SK-N-SH (cell line): ENCODE data around the gene ATP8B3. TPM values are rescaled to one million over a fixed set of nuclear protein-coding genes. Genes with fewer than 3 reads are reported as not detected.

Source experiments
- CTCF ChIA-PET: fragments of 300-600, 350-600 bp; formaldehyde crosslinking; extraction: SDS; loops from one replicate; lab custom pipeline; 2021; lab: Yijun Ruan, JAX
- POLR2A ChIA-PET: fragments of 350-600 bp; sonication (Branson Sonifier 250); formaldehyde crosslinking; extraction: SDS; loops from one replicate; lab custom pipeline; 2020; ENCODE audit warnings: antibody characterized with exemption, inconsistent platforms; lab: Yijun Ruan, JAX
- DNase-seq: peaks from one replicate; pipeline ENCODE4 v3.0.0; 2012
- H2AFZ ChIP-seq: fragments of 200-600 bp; sonication (generic); 2 replicates; pipeline ENCODE4 v1.8.1; 2016; ENCODE audit warnings: antibody characterized with exemption, mild to moderate bottlenecking, low read depth
- H3F3A ChIP-seq: fragments of 200-600 bp; sonication (generic); replicated peaks from 2 replicates; pipeline ENCODE3; 2016; ENCODE audit warnings: antibody characterized with exemption, mild to moderate bottlenecking; ENCODE audit not compliant: insufficient read depth
- H3K27ac ChIP-seq, 2 experiments: fragments of 200-500 bp in 1 of 2; fragments of 200-600 bp in 1 of 2; sonication (Bioruptor generic) in 1 of 2; sonication (generic), shearing (Covaris generic) in 1 of 2; 2 replicates each; pipeline versions ENCODE4 v1.5.1 to v1.6.1; 2014 to 2016; ENCODE audit warnings: low read depth in 2 of 2, inconsistent platforms in 1 of 2, low read length in 1 of 2, mild to moderate bottlenecking in 1 of 2, mixed read lengths in 1 of 2
- H3K27me3 ChIP-seq: fragments of 200-600 bp; sonication (generic), shearing (Covaris generic); 2 replicates; pipeline ENCODE4 v1.6.1; 2016; ENCODE audit warnings: mixed run types; ENCODE audit not compliant: insufficient read depth
- H3K36me3 ChIP-seq, 2 experiments: fragments of 200-500 bp in 1 of 2; fragments of 200-600 bp in 1 of 2; sonication (Bioruptor generic) in 1 of 2; sonication (generic) in 1 of 2; replicated peaks in 1 of 2; 2 replicates each; pipeline versions ENCODE3 to v1.5.1; 2014 to 2016; ENCODE audit warnings: low read length in 1 of 2, mild to moderate bottlenecking in 1 of 2; ENCODE audit not compliant: insufficient read depth in 2 of 2, control insufficient read depth in 1 of 2
- H3K4me1 ChIP-seq, 2 experiments: fragments of 200-500 bp in 1 of 2; fragments of 200-600 bp in 1 of 2; sonication (Bioruptor generic) in 1 of 2; sonication (generic), shearing (Covaris generic) in 1 of 2; 2 replicates each; pipeline versions ENCODE4 v1.5.1 to v1.6.1; 2014 to 2016; ENCODE audit warnings: low read depth in 1 of 2, low read length in 1 of 2, mixed run types in 1 of 2; ENCODE audit not compliant: insufficient read depth in 2 of 2, control insufficient read depth in 1 of 2
- H3K4me2 ChIP-seq: fragments of 200-600 bp; sonication (generic), shearing (Covaris generic); 2 replicates; pipeline ENCODE4 v1.6.1; 2017; ENCODE audit warnings: mixed run types
- H3K4me3 ChIP-seq, 2 experiments: fragments of 200-500 bp in 1 of 2; fragments of 200-600 bp in 1 of 2; sonication (Bioruptor generic) in 1 of 2; sonication (generic), shearing (Covaris generic) in 1 of 2; 2 replicates each; pipeline versions ENCODE4 v1.5.1 to v1.8.1; 2014 to 2016; ENCODE audit warnings: low read depth in 2 of 2, inconsistent platforms in 1 of 2, low read length in 1 of 2, mild to moderate bottlenecking in 1 of 2, mixed read lengths in 1 of 2, moderate library complexity in 1 of 2
- H3K79me2 ChIP-seq: fragments of 200-600 bp; sonication (generic); 2 replicates; pipeline ENCODE4 v1.8.1; 2017; ENCODE audit warnings: mild to moderate bottlenecking; ENCODE audit not compliant: insufficient read depth
- H3K9ac ChIP-seq: fragments of 200-600 bp; sonication (generic); 2 replicates; pipeline ENCODE4 v1.6.1; 2017; ENCODE audit warnings: mixed run types
- H3K9me2 ChIP-seq: fragments of 200-600 bp; sonication (generic); 2 replicates; pipeline ENCODE4 v1.6.1; 2017; ENCODE audit warnings: mixed run types
- H3K9me3 ChIP-seq: fragments of 200-600 bp; sonication (generic); 2 replicates; pipeline ENCODE4 v1.6.1; 2017; ENCODE audit warnings: mixed run types, mild to moderate bottlenecking, moderate library complexity
- H4K20me1 ChIP-seq: fragments of 200-600 bp; sonication (generic); 2 replicates; pipeline ENCODE4 v1.6.1; 2017; ENCODE audit warnings: mild to moderate bottlenecking, mixed run types; ENCODE audit not compliant: insufficient read depth
- CHD2 ChIP-seq: fragments of 150-350 bp; IDR thresholded peaks from 2 replicates; pipeline ENCODE4 v1.6.1; 2018; ENCODE audit warnings: low read length; ENCODE audit not compliant: partially characterized antibody
- ELF1 ChIP-seq: IDR thresholded peaks from 2 replicates; pipeline ENCODE4 v1.4.0; 2012
- EP300 ChIP-seq, 2 experiments: IDR thresholded peaks; 2 replicates each; pipeline versions ENCODE4 v1.4.0 to v1.6.1; 2012; ENCODE audit warnings: borderline replicate concordance in 1 of 2, low read depth in 1 of 2, low read length in 1 of 2
- EZH2phosphoT487 ChIP-seq: fragments of 200-600 bp; sonication (generic); IDR thresholded peaks from 2 replicates; pipeline ENCODE4 v1.6.1; 2017; ENCODE audit warnings: low read depth, mixed run types, mild to moderate bottlenecking, antibody characterized with exemption, moderate library complexity, borderline replicate concordance
- FOXJ3 ChIP-seq: sonication (generic); formaldehyde crosslinking; IDR thresholded peaks from 2 replicates; pipeline ENCODE4 v1.5.1; 2020; ENCODE audit warnings: mild to moderate bottlenecking, missing genetic modification reagents
- FOXM1 ChIP-seq: IDR thresholded peaks from 2 replicates; pipeline ENCODE4 v1.4.0; 2012; ENCODE audit warnings: low read depth, mild to moderate bottlenecking
- GABPA ChIP-seq: IDR thresholded peaks from 2 replicates; pipeline ENCODE4 v1.4.0; 2012; ENCODE audit warnings: low read depth, mild to moderate bottlenecking
- JUND ChIP-seq: IDR thresholded peaks from 2 replicates; pipeline ENCODE4 v1.4.0; 2012
- MEF2A ChIP-seq: IDR thresholded peaks from 2 replicates; pipeline ENCODE4 v1.4.0; 2012; ENCODE audit warnings: low read depth, borderline replicate concordance
- MXI1 ChIP-seq: IDR thresholded peaks from 2 replicates; pipeline ENCODE4 v1.6.1; 2012; ENCODE audit warnings: mild to moderate bottlenecking, low read depth, low read length, improper control_type of control experiment
- NFIC ChIP-seq: IDR thresholded peaks from 2 replicates; pipeline ENCODE4 v1.4.0; 2012; ENCODE audit warnings: borderline replicate concordance
- POLR2AphosphoS5 ChIP-seq: IDR thresholded peaks from 2 replicates; pipeline ENCODE4 v1.6.1; 2012; ENCODE audit warnings: low read depth, low read length
- RCOR1 ChIP-seq: fragments of 150-350 bp; IDR thresholded peaks from 2 replicates; pipeline ENCODE4 v1.6.1; 2017; ENCODE audit warnings: antibody characterized with exemption, low read length
- RXRA ChIP-seq: IDR thresholded peaks from 2 replicates; pipeline ENCODE4 v1.4.0; 2012; ENCODE audit warnings: low read depth, mild to moderate bottlenecking, borderline replicate concordance
- SIN3A ChIP-seq: IDR thresholded peaks from 2 replicates; pipeline ENCODE4 v1.6.1; 2012; ENCODE audit warnings: low read depth, mild to moderate bottlenecking, low read length, moderate library complexity, borderline replicate concordance
- TAF1 ChIP-seq: IDR thresholded peaks from 2 replicates; pipeline ENCODE4 v1.6.1; 2012; ENCODE audit warnings: low read depth, mild to moderate bottlenecking, low read length, moderate library complexity, borderline replicate concordance
- TEAD4 ChIP-seq: IDR thresholded peaks from 2 replicates; pipeline ENCODE4 v1.4.0; 2012; ENCODE audit warnings: mild to moderate bottlenecking, borderline replicate concordance; ENCODE audit not compliant: insufficient read depth
- YY1 ChIP-seq: IDR thresholded peaks from 2 replicates; pipeline ENCODE4 v1.4.0; 2012; ENCODE audit warnings: low read depth, mild to moderate bottlenecking
- WGBS: methylation state at CpG from one replicate; pipeline ENCODE4 v1.1.6; 2017; ENCODE audit warnings: low lambda C conversion rate; 5-methylcytosine and 5-hydroxymethylcytosine counted together
- polyA plus RNA-seq, 3 experiments: library from polyadenylated mRNA; depleted of rRNA; stranded (reverse); fragments of >200 nt; gene quantifications; 2 replicates each; pipeline ENCODE4 v1.2.3, GENCODE V29; 2012
- TF ChIP-seq, protein P1 (sequence below): fragments of 200-600 bp; sonication (generic); IDR thresholded peaks from 2 replicates; pipeline ENCODE4 v1.6.1; 2017; ENCODE audit warnings: antibody characterized with exemption, mild to moderate bottlenecking, moderate library complexity
- TF ChIP-seq, protein P2 (sequence below): IDR thresholded peaks from 2 replicates; pipeline ENCODE4 v1.4.0; 2012; ENCODE audit warnings: low read depth, borderline replicate concordance

ATP8B3 gene
- polyA plus RNA-seq, 1 of the 3 experiments (the other 2 are of a cell fraction), result 8.0 TPM

DNA sequence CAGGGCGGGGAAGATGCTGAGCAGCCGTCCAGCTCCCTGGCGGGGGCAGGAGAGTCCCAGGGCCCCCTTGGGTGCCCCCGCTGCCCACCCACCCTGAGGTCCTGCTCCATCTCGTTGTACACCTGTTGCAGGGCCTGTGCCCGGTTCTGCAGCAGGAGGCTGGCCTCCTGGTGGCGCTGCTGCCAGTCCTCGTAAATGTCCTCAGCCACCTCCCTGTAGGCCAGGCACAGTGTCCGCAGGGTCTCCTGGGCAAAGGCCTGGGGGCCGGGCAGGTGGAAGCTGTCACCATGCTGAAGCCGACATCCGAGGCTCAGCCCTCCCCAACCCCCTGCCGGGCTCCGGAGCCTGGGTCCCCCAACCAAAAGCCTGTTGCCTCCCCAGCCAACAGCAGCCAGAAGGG is 20.2 kb downstream of the ATP8B3 start:
- ChIA-PET CTCF (interaction anchor here (0.6 to 12.6 kb wide), 8 partner anchors 11 to 245 kb away, joined by 3 to 143 read pairs (median 5); no protein-coding TSS in a partner anchor), POLR2A (interaction anchor here (0.7 kb wide), 1 partner anchor 34 kb away, joined by 4 read pairs; no protein-coding TSS in a partner anchor)
- Histone ChIP-seq H3K27me3 (peaks cover 16% of the 10 kb centered on the region), H3K4me3 (no peak overlapping the region), H3K79me2 (no peaks in the 10 kb centered on the region), H3K36me3 (no peaks in the 10 kb centered on the region), H3K9me2 (no peaks in the 10 kb centered on the region), H4K20me1 (no peaks in the 10 kb centered on the region), H3F3A (no peaks in the 10 kb centered on the region), H3K27ac (no peak overlapping the region), H3K9me3 (no peaks in the 10 kb centered on the region), H3K4me1 (peaks cover 0 to 8% of the 10 kb centered on the region in 2 experiments; a peak in 1 of 4 replicates), H3K9ac (no peak overlapping the region), H2AFZ (no peak overlapping the region), H3K4me2 (no peak overlapping the region)
- 62% methylated on average over 6 of the region's 14 CpGs for WGBS
- TF ChIP-seq MEF2A (no peak), JUND (no peak), FOXJ3 (CRISPR knock-in tag) (no peak), RCOR1 (no peak), FOXM1 (no peak), EP300 (IDR thresholded peaks at IDR 0.05; ENCODE audit: borderline replicate concordance in 1 of 2, low read depth in 1 of 2, low read length in 1 of 2) (no peak), YY1 (no peak), ELF1 (no peak), GABPA (no peak), TEAD4 (no peak), POLR2AphosphoS5 (no peak), TAF1 (no peak), EZH2phosphoT487 (no peak), SIN3A (no peak), NFIC (no peak), MXI1 (no peak), CHD2 (no peak), RXRA (no peak)
- TF ChIP-seq, protein P1, sequence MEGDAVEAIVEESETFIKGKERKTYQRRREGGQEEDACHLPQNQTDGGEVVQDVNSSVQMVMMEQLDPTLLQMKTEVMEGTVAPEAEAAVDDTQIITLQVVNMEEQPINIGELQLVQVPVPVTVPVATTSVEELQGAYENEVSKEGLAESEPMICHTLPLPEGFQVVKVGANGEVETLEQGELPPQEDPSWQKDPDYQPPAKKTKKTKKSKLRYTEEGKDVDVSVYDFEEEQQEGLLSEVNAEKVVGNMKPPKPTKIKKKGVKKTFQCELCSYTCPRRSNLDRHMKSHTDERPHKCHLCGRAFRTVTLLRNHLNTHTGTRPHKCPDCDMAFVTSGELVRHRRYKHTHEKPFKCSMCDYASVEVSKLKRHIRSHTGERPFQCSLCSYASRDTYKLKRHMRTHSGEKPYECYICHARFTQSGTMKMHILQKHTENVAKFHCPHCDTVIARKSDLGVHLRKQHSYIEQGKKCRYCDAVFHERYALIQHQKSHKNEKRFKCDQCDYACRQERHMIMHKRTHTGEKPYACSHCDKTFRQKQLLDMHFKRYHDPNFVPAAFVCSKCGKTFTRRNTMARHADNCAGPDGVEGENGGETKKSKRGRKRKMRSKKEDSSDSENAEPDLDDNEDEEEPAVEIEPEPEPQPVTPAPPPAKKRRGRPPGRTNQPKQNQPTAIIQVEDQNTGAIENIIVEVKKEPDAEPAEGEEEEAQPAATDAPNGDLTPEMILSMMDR, result no peak
- TF ChIP-seq, protein P2, sequence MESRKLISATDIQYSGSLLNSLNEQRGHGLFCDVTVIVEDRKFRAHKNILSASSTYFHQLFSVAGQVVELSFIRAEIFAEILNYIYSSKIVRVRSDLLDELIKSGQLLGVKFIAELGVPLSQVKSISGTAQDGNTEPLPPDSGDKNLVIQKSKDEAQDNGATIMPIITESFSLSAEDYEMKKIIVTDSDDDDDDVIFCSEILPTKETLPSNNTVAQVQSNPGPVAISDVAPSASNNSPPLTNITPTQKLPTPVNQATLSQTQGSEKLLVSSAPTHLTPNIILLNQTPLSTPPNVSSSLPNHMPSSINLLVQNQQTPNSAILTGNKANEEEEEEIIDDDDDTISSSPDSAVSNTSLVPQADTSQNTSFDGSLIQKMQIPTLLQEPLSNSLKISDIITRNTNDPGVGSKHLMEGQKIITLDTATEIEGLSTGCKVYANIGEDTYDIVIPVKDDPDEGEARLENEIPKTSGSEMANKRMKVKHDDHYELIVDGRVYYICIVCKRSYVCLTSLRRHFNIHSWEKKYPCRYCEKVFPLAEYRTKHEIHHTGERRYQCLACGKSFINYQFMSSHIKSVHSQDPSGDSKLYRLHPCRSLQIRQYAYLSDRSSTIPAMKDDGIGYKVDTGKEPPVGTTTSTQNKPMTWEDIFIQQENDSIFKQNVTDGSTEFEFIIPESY, result no peak
- no peak for DNase-seq
